Measurements from ENCODE around the gene ZNF211.

DNA sequence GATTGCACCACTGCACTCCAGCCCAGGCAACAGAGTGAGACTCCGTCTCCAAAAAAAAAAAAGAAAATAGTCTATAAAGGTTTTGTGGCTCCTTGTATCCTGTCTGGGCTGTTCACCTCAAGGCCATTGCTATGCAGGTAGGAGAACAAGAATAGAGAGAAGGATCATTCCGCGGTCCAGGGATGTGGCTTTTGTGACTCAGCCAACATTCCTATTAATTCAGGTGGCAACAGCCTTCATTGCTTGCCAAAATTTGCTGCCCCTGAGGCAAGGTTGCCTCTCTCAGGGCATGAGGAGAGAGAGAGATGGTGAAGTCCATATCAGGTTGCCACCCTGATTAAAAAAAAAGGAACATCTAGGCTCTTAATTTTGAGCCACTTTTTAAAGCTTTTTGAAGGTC, 56.8 kb downstream of the ZNF211 start:
- TF ChIP-seq, protein P1, sequence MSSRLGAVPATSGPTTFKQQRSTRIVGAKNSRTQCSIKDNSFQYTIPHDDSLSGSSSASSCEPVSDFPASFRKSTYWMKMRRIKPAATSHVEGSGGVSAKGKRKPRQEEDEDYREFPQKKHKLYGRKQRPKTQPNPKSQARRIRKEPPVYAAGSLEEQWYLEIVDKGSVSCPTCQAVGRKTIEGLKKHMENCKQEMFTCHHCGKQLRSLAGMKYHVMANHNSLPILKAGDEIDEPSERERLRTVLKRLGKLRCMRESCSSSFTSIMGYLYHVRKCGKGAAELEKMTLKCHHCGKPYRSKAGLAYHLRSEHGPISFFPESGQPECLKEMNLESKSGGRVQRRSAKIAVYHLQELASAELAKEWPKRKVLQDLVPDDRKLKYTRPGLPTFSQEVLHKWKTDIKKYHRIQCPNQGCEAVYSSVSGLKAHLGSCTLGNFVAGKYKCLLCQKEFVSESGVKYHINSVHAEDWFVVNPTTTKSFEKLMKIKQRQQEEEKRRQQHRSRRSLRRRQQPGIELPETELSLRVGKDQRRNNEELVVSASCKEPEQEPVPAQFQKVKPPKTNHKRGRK (tag; IDR thresholded peaks at IDR 0.05), result no peak
- TF ChIP-seq ZNF780A (CRISPR knock-in tag; IDR thresholded peaks at IDR 0.05), result no peak

Measured in K562 (cell line).